ENCODE results near the gene DOCK8.

The DOCK8 gene

DNA sequence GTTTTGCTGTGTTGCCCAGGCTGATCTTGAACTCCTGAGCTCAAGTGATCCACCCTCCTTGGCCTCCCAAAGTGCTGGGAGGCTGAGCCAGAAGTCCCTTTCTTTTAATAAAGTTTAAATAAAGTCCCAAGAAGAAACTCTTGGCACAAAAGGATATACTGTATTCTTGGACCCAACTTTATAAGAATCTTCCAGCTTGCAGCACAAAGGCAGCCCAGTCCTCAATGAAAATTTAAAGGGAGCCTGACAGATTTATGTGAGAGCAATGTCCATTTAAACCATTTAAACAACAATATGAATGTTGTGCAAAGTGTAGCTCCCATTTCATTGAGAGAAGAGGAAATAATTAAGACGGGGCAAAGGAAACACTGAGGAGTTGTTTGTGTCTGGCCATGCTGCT is 217.0 kb downstream of the DOCK8 start:
- DNase-seq, result no peak

DNA sequence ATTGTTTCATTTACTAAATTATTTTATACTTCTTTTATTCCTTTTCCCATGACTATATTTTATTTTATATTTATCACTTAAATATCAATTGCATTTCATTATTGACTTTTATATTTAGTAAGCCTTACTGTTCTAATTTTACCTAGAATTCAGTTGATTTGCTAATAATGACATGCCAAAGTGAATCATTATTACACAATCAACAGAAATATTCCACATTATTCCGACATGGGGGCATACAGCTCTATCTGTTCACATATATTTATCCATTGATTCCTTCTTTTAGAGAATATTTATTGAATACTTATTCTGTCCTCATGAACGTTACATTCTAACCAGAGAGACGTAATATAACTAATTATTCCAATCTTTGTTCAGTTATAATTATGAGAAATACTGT is 221.8 kb downstream of the DOCK8 start:
- DNase-seq, result no peak

DNA sequence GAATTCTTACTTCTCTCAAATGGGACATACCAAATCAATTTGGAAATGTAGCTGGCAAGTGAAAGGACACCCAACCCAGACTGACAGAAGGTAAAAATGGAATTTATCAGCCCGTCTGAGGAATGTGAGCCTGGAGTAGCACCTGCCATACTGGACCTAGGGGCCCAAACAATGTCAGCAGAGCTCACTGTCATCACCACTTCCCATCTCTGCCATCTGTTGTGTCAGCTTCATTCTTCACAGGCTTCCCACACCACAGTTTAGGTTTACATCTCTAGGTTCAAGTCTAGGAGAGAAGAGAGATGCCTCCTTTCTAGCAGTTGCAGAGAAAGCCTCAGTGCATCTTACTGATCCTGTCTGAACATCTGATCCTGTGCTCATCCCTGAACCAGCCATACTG is 222.4 kb downstream of the DOCK8 start:
- no peak for DNase-seq

DNA sequence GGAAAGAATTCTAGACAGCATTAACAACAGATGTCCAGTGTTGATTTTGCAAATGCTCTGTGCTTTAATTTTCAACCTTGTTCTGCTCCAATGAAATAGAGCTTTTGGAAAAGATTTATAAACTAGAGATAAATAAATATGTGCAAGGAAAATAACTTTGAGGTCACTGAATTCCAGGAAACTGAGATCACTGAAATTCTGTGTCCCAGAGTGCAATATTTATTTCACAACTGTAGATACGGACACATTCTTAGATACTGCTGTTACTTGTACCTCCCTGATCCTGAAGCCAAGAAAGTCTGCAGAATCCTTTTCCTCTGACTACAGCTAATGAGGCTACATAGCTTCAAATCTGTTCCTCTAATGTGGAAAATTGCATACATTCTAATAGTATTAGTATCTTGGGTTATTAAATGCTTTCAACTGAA is 222.9 kb downstream of the DOCK8 start:
- DNase-seq, result no peak

DNA sequence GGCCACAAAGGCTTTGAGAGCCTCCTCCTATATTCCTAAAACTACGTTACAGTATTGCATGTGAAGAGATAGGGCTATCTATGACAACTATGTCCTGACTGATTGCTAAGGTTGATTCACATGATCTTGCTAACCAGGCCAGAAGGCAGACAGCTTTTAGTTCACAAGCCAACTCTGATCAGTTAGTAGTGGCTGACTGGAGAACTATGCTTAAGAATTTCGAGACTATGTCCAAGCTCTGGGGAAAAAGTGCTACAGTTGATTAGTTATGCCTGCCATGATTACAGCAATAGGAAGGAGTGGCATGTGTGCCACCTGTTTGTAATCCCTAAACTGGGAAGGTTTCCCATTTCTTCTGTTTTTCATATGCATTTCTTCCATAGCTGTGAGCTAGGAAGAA is 223.4 kb downstream of the DOCK8 start:
- DNase-seq, result no peak

DNA sequence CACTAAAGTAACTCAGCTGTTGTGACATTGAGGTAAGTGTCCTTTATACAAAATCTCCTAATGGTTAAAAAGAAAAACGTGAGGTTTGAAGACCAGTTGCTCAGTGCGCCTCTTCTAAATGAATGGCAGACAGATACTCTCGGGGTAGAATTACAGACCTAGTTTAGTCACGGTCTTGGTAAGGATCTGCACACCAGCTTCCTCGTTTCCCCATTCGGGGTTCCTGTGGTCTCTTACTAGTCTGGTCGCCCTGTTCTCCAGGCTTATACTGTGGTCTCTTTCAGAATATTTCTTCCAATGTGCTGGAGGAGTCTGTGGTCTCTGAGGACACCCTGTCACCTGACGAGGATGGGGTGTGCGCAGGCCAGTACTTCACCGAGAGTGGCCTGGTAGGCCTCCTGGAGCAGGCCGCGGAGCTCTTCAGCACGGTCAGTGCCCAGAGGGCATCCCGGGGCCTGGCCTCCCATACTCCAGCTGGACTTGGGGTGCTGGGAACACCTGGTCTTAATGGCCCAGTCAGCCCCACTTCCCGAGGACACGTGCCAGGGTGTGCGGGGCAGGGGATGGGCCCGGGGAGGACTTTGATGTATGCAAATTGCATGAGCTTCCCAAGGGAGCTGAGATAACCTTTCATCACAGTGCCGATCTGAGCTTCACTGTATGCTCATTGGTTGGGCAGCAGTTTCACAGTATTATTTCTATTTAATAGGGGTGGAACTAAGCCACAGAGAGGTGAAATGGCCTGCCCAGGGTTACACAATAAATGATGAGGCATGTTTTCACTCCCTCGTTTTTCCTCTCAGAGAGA is 224.5 kb downstream of the DOCK8 start:
- DNase-seq, result no peak

DNA sequence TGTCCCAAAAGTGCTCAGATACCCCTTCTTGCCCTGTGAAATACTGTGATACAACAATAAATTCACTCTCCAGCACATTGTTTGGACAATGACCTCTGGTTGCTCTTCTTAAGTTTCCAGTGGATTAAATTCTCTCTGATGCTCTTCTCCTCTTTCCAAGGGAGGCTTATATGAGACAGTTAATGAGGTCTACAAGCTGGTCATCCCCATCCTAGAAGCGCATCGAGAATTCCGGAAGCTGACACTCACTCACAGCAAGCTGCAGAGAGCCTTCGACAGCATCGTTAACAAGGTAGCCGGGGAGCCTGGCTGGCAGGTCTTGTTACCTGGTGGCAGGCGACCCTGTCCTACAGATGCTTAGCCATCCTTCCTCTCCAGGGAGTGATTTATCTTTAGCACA is 226.5 kb downstream of the DOCK8 start:
- DNase-seq, result no peak

DNA sequence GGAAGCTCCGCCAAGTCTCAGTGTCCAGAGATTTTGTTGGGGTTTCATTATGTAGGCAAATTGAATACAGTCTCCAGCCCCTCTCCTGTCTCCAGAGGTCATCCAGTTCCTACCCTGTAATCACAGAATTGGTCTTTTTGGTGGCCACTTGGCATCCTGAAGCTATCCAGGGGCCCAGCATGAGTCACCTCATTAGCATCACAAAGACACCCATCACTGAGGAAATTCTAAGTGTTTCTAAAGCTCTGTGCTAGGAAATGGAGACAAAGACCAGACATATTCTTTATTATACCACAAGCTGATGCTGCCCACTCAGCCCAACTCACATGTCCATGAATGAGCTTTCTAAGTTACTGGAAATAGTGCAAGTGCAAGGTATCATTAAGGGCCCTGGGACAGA is 229.9 kb downstream of the DOCK8 start:
- DNase-seq, result no peak

DNA sequence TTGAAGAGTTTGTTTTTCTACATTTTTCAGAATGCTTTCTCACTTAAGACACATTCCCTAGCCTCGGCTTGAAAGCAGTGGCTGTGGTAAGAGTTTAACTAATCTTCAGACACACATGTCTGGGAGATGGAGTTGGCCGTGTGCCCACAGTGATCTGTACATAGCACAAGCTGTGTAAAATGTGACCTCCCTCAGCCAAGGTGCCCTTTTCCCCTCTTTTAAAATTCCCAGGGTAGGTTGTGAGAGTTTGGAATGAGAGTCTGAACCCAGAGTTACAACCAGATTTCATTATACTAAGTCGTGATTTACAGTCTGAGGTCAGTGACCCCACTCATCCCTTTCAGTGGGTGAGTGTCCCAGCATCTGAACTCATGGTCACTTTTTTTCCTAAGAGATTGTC is 230.4 kb downstream of the DOCK8 start:
- DNase-seq, result peak; percentile 74

DNA sequence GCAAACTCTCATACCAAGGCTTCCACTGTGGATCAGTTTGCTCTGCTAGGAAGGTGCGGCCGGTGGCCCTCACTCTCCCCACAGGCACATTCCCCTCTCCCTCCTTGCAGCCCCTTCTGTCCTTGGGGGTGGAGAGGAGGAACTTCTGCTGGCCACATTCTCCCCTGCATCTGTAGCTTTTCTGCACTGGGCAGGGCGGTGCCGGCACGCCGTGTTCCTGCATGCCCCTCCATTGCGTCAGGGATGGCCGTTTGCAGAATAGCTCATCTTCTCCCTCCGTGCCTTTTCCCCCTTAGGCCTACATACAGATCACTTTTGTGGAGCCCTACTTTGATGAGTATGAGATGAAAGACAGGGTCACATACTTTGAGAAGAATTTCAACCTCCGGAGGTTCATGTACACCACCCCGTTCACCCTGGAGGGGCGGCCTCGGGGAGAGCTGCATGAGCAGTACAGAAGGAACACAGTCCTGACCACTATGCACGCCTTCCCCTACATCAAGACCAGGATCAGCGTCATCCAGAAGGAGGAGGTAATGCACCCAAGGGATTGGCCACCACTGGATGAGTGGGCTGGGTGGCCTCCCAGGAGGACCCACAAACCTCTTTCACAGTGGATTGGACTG is 231.5 kb downstream of the DOCK8 start:
- no peak for DNase-seq

DNA sequence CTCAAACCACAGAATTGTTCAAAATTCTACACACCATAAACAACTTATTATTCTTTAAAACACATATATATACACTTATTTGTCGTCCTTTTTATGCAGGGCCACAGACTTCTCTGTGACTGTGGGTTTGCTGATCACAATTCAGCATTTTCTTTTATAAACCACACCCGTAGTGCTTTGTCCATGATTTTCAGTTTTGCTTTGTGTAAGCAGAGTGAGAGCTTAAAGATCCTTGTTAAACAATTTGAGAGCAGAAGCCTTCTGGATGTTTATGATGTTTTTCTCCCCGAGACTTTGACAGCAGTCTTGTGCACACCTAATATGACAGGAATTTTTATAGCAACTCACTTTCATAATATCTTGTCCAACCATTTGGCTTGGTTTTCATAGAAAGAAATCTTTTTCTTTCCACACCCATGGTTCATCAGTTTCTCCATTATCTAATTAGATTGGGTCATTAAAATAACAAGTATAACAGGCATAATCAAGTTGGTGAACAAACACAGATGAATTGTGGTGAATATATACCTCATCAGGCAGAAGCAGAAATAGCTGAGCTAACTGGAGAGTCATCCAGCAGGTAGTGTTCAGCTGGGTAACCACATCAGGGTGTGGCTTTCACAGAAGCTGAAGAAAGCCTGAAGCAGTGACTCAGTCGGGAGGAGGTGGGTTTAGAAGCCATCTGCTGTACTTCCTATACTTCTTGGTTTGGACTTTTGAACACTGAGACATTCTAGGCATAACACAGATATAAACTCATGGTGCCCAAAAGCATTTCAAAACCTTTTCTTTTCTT is 232.8 kb downstream of the DOCK8 start:
- DNase-seq, result peak; percentile 63

DNA sequence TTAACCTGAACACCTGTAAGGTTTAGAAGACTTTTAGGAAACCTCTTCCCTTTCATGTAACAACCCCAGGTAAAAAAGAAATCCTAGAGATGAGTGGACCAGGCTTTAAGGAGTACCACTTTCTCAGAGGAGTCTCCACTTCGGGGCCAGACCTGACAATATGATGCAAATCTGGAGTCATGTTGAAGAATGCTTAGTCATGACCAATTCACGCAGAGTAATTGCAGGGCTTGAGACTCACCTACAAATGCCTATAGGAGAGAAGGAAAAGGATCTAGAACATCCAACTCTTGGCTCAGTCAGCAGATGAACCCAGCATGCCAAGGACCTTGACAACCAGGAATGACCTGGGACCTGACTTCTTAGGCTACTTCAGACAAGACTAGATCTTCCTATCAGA is 235.4 kb downstream of the DOCK8 start:
- no peak for DNase-seq

DNA sequence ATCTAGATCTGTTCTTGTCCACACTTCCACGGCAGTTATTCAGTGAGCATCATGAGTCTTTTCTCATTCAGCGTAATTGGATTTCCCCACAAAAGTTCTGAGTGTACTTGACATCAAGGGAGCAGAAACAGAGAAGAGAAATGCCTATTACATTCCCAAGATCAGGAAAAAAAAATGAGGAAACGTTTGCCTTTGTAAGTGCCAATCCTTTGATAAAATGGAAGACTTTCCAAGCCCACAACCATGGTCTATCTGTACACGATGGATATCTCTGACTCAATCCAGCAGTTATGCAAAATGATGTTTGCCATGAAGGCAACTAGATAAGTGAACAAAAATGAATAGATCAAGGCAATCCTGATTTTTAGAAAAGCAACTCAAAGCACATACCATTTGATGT is 235.9 kb downstream of the DOCK8 start:
- no peak for DNase-seq

DNA sequence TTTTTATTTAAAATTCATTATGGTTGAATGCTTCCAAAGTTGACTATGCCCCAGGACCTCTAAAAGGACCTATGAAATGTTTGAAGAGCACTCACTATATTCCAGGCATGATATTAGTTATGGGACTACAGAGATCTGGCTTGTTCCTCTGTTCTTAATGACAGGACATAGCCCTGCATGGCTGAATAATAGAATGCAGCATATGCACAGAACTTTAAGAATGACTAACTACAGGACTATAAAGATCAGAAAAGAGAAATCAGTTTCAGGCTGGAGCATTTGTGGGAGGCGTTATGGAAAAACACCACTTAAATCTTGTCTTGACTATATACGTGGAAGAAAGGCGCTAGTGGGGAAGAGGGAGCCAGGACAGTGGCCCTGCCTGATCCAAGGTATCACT is 239.2 kb downstream of the DOCK8 start:
- no peak for DNase-seq

DNA sequence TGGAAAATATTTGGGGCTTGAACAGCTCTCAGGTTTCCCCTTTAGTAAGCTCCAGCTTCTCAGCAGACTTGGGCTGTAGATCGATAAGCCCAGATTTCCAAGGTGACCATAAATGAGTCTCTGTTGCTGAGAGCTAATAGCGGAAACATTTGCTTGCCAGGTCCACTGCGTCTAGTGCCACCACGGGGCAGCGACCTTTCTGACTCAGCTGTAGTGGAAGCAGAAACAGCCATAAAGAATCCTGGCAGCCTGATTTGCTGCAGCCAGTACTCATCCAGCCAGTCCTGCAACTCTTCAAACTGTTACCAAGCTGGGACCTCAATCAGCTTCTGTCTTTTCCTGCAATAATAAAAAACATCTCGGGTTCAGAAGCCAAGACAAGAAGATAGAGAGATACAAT is 241.7 kb downstream of the DOCK8 start:
- DNase-seq, result no peak

DNA sequence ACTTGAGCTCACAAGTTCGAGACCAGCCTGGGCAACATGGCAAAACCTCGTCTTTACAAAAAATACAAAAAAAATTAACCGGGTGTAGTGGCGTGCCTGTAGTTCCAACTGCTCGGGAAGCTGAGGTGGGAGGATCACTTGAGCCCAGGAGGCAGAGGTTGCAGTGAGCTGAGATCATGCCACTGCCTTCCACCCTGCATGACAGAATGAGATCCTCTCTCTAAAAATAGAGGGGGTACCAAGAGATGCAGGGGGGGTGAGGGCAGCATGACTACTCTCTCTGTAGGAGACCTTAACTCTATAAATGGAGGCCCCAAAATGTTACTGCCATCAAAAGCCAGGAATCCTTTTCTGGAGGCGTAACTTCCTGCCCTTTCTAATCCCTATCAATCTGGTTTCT is 243.9 kb downstream of the DOCK8 start:
- DNase-seq, result no peak

DNA sequence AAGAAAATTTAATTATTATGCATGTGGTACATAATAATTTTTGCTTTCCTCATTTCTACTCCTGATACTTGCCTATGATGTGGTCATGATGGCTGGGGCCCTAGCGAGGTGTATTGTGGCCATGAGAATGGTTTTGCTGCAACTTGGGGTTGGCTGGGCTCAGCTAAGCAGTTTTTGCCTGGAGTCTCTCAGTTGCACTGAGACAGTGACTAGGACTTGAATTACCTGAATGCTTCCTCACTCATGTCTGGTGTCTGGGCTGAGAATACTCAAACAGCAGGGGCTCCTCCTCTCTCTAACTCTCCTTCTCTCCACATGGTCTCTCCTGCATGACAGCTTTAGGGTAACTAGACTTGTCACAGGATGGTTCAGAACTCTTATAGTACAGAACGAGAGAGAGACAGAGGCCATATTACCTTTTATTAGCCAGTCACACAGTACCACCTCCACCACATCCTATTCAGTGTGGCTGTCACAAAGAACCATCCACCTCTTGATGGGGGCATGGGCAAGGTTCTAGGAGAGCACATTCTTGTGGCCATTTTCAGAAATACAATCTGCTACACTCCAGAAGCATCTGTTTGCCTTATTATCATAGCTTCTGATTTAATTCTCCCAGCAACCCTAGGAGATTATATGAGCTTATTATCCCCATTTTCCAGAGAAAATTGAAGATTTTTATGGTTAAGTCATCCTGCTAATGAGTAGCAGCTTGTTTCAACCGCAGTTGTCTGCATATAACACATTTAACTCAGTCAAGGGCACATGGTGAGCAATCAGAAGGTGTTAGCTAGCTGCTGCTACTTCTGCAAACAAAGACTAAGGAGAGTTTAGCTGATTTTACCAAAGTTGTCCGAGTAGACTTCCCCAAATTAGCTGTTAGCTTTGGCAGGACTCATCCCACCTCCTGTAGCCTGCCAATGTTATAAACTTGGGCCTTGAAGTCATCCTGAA is 245.1 kb downstream of the DOCK8 start:
- DNase-seq, result no peak

DNA sequence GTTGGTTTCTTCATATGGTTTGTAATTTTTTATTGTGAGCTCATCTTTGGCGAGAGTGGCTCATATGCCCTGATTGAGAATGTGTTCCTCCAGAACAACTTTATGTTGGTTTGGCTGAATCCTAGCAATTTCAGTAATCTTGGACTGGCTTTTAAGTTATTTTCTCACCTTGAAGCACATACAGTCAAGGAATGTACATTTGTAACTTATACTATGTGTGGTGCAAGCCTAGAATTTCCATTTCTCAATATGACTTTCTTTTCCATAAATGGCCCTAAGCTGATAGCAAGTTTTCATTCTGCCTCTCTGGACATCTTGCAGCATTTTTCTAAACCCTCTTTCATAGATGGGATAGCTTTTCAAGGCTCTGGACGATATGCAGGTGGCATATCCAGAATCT is 247.5 kb downstream of the DOCK8 start:
- DNase-seq, result no peak

DNA sequence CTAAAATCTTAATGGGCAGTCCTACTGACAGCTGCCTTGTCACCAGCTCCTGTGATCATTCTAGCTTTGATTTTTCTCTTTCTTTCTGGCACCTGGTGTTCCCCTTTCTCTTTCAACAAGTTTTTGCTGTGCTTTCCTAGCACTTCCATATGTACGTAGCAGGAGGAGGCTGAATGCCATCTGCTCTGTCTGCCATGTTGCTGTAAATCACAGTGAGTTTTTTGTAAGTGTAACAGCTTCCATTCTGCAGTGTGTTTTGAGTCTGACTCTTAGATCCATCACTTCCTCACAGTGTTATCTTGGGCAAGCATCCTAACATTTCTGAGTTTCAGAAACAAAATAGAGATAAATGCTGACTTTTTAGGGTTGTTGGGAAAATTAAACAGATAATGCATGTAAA is 247.9 kb downstream of the DOCK8 start:
- no peak for DNase-seq

DNA sequence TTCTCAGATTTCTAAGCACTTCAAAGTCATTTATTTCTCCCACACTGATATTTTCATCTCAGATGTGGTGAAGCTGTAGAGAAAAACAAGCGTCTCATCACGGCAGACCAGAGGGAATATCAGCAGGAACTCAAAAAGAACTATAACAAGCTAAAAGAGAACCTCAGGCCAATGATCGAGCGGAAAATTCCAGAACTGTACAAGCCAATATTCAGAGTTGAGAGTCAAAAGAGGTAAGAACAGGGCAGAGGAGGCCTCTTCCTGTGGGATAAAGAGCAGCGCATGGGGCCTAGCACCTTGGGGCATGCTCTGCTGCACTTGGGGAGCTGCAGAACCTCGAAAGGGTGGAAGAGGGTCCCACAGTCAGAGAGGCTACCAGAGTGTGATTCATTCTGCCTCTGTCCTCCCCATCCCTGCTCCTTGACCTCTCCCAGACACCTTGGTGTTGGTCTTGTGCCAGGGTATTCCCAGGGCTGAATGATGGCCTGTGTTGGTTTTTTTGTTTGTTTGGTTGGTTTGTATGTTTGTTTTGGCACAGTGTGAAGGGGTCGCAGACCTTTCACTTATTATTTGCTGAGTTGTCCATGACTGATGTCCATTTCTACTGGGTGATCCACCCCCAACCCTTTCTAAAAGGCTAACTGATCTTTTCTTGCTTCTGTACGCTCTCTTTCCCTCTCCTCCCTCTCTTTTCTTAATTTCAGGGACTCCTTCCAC is 248.9 kb downstream of the DOCK8 start:
- no peak for DNase-seq

DNA sequence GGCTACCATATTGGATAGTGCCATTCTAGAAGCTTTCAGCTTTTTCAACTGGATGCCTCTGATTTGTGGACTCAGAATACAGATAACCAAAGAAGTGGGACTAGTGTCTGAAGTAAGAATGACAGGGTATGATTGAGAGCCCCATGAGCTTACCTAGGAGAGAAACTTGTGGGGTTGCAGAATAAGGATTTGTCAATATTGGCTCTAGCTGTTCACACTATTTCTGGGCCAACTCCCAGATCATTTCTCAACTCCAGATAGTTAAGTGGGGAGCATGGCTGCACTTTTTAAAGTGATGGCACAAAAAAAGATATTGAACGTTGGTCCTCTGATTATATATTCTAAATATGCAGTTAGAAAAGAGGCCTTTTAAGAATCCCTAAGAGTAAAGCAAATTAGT is 252.1 kb downstream of the DOCK8 start:
- DNase-seq, result no peak

DNA sequence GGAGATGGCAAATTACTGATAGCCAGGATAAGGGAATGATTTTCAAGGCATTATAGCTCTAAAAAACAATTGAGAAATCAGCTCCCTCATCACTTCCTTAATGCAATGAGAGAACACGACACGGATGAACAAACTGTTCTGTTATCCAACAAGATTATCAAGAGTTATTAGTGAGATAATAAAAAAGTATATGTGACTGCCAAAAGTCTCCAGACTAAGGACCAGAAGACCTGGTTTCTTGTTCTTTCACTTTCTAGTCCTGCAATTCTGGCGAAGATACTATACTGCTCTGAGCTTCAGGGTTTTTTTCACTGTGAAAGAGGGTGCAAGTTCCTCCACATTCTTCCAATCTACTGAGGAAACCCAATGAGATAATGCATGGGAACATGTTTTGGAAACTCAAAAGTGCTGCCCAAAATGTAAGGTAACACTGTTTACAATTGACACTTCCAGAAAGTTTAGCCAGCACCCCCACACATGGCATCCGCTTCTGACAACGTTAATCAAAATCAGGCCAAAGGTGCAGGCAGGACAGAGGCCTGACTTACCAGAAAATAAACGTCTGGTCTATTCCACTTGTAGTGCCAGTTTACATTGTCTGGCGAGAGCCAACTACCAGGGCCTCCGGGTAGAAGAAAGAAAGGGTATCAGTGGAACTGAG is 254.2 kb downstream of the DOCK8 start:
- peak; percentile 27 for DNase-seq

Data from hematopoietic multipotent progenitor cell treated with erythropoietin and hydrocortisone succinate and interleukin-3 and kit ligand, for 4 days (in vitro differentiated cells).